GM18505 (cell line): ENCODE data around the gene KDM2B.

ENCODE experiments used
- ATAC-seq: cut with Tn5 transposase; IDR thresholded peaks from one replicate; pipeline ENCODE4 v1.9.1; 2021; ENCODE audit not compliant: unreplicated experiment
- POLR2A ChIP-seq: IDR thresholded peaks from 4 replicates; pipeline ENCODE4 v1.6.1; 2011; ENCODE audit warnings: borderline replicate concordance; ENCODE audit not compliant: insufficient read depth, insufficient read length; ENCODE audit errors: extremely low read depth

The KDM2B gene

GRCh38 chr12:121580959-121581685, at the start of gene KDM2B:
Gene KDM2B (minus strand): TSS chr12:121581023. CDS start chr12:121580911, 112 bp downstream.
- no peak for TF ChIP-seq POLR2A
- ATAC-seq = no peak

- ATAC-seq = no peak
- TF ChIP-seq POLR2A = no peak
Observed at GRCh38 chr12:121628536-121628935, 47.7 kb upstream of the KDM2B start.

- no peak for TF ChIP-seq POLR2A
- no peak for ATAC-seq
Observed at GRCh38 chr12:121628037-121628436, 47.2 kb upstream of the KDM2B start.

GRCh38 chr12:121626853-121627640, 46.2 kb upstream of the KDM2B start:
- ATAC-seq = peak; percentile 29
- peak; percentile 31 for TF ChIP-seq POLR2A

GRCh38 chr12:121626087-121626852, 45.4 kb upstream of the KDM2B start, which contains the start of gene ORAI1:
Gene ORAI1 (plus strand): TSS chr12:121626530.
- peak; percentile 72 for ATAC-seq
- peak; percentile 94 for TF ChIP-seq POLR2A

- no peak for ATAC-seq
- no peak for TF ChIP-seq POLR2A
Observed at GRCh38 chr12:121620333-121620891, 39.6 kb upstream of the KDM2B start.

- no peak for TF ChIP-seq POLR2A
- ATAC-seq = no peak
Observed at GRCh38 chr12:121618659-121619233, 37.9 kb upstream of the KDM2B start.

GRCh38 chr12:121614872-121615467, 34.1 kb upstream of the KDM2B start:
- TF ChIP-seq POLR2A = no peak
- no peak for ATAC-seq

- no peak for ATAC-seq
- no peak for TF ChIP-seq POLR2A
Observed at GRCh38 chr12:121613462-121613861, 32.6 kb upstream of the KDM2B start.

- no peak for TF ChIP-seq POLR2A
- no peak for ATAC-seq
Observed at GRCh38 chr12:121611306-121611705, 30.5 kb upstream of the KDM2B start.

GRCh38 chr12:121610239-121611149, 29.7 kb upstream of the KDM2B start:
- ATAC-seq = no peak
- no peak for TF ChIP-seq POLR2A

- no peak for ATAC-seq
- no peak for TF ChIP-seq POLR2A
Observed at GRCh38 chr12:121608301-121608700, 27.5 kb upstream of the KDM2B start.

GRCh38 chr12:121603581-121603980, 22.8 kb upstream of the KDM2B start:
- TF ChIP-seq POLR2A = no peak
- no peak for ATAC-seq
